ENCODE results near the gene KLRF1. TPM values are rescaled to one million over a fixed set of nuclear protein-coding genes. Genes with fewer than 3 reads are reported as not detected.

The KLRF1 gene
- polyA plus RNA-seq, 1 of the 3 experiments (the other 2 are of a cell fraction): not detected

- no peak for DNase-seq
- H3K27me3 ChIP-seq (ENCODE audit: insufficient read depth): peaks cover 9% of the 10 kb centered on the region; the same call in 1 of the 2 replicates
- no peaks in the 10 kb centered on the region for H3K9me2 ChIP-seq
- H3K9me3 ChIP-seq: no peaks in the 10 kb centered on the region
- no peak overlapping the region for H2AFZ ChIP-seq (ENCODE audit: low read depth)
- H3K9ac ChIP-seq: no peak overlapping the region
- CTCF ChIA-PET: interaction anchor here (1.3 kb wide), 1 partner anchor 30 kb away, joined by 6 read pairs; no protein-coding TSS in a partner anchor
- no peak overlapping the region for H3K4me2 ChIP-seq
- POLR2A ChIA-PET: no interaction called here
- no peaks in the 10 kb centered on the region for H4K20me1 ChIP-seq (ENCODE audit: insufficient read depth)
- no peak overlapping the region for H3K27ac ChIP-seq (ENCODE audit: low read depth in 2 of 2, low read length in 1 of 2)
- no peaks in the 10 kb centered on the region for H3K4me1 ChIP-seq (ENCODE audit: control insufficient read depth in 1 of 2, insufficient read depth in 2 of 2, low read depth in 1 of 2, low read length in 1 of 2)
- H3K36me3 ChIP-seq (replicated peaks in 1 of 2; ENCODE audit: control insufficient read depth in 1 of 2, insufficient read depth in 2 of 2, low read length in 1 of 2): no peaks in the 10 kb centered on the region
- 26% methylated on average over 2 of the region's 2 CpGs for WGBS (ENCODE audit: low lambda C conversion rate)
- H3K79me2 ChIP-seq (ENCODE audit: insufficient read depth): no peaks in the 10 kb centered on the region
- TF ChIP-seq TCF12 (IDR thresholded peaks at IDR 0.05): no peak
- no peak for TF ChIP-seq MXI1 (IDR thresholded peaks at IDR 0.05; ENCODE audit: low read depth, low read length)
- no peak for TF ChIP-seq JUND (IDR thresholded peaks at IDR 0.05)
- no peak for TF ChIP-seq YY1 (IDR thresholded peaks at IDR 0.05; ENCODE audit: low read depth)
- TF ChIP-seq PBX3 (IDR thresholded peaks at IDR 0.05): no peak
- no peak for TF ChIP-seq CHD2 (IDR thresholded peaks at IDR 0.05; ENCODE audit: low read length, partially characterized antibody)
- TF ChIP-seq NRF1 (IDR thresholded peaks at IDR 0.05; ENCODE audit: low read depth, low read length): no peak
- TF ChIP-seq RFX5 (IDR thresholded peaks at IDR 0.05; ENCODE audit: low read length): no peak
- no peak for TF ChIP-seq SMC3 (IDR thresholded peaks at IDR 0.05; ENCODE audit: low read depth, low read length)
- TF ChIP-seq RAD21 (IDR thresholded peaks at IDR 0.05; ENCODE audit: low read length): no peak
- TF ChIP-seq MEF2A (IDR thresholded peaks at IDR 0.05; ENCODE audit: borderline replicate concordance, low read depth): no peak
- TF ChIP-seq USF2 (IDR thresholded peaks at IDR 0.05; ENCODE audit: borderline replicate concordance, low read depth, low read length): no peak
- TF ChIP-seq, protein P1, sequence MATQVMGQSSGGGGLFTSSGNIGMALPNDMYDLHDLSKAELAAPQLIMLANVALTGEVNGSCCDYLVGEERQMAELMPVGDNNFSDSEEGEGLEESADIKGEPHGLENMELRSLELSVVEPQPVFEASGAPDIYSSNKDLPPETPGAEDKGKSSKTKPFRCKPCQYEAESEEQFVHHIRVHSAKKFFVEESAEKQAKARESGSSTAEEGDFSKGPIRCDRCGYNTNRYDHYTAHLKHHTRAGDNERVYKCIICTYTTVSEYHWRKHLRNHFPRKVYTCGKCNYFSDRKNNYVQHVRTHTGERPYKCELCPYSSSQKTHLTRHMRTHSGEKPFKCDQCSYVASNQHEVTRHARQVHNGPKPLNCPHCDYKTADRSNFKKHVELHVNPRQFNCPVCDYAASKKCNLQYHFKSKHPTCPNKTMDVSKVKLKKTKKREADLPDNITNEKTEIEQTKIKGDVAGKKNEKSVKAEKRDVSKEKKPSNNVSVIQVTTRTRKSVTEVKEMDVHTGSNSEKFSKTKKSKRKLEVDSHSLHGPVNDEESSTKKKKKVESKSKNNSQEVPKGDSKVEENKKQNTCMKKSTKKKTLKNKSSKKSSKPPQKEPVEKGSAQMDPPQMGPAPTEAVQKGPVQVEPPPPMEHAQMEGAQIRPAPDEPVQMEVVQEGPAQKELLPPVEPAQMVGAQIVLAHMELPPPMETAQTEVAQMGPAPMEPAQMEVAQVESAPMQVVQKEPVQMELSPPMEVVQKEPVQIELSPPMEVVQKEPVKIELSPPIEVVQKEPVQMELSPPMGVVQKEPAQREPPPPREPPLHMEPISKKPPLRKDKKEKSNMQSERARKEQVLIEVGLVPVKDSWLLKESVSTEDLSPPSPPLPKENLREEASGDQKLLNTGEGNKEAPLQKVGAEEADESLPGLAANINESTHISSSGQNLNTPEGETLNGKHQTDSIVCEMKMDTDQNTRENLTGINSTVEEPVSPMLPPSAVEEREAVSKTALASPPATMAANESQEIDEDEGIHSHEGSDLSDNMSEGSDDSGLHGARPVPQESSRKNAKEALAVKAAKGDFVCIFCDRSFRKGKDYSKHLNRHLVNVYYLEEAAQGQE (IDR thresholded peaks at IDR 0.05; ENCODE audit: low read depth, low read length): no peak
- no peak for TF ChIP-seq GATA2 (CRISPR knock-in tag; IDR thresholded peaks at IDR 0.05)
- TF ChIP-seq, protein P2, sequence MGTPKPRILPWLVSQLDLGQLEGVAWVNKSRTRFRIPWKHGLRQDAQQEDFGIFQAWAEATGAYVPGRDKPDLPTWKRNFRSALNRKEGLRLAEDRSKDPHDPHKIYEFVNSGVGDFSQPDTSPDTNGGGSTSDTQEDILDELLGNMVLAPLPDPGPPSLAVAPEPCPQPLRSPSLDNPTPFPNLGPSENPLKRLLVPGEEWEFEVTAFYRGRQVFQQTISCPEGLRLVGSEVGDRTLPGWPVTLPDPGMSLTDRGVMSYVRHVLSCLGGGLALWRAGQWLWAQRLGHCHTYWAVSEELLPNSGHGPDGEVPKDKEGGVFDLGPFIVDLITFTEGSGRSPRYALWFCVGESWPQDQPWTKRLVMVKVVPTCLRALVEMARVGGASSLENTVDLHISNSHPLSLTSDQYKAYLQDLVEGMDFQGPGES (IDR thresholded peaks at IDR 0.05; ENCODE audit: low read depth, low read length): no peak
- TF ChIP-seq ELF1 (IDR thresholded peaks at IDR 0.05): no peak
- TF ChIP-seq EZH2phosphoT487 (IDR thresholded peaks at IDR 0.05; ENCODE audit: borderline replicate concordance, low read depth): no peak
- no peak overlapping the region for H3K4me3 ChIP-seq (ENCODE audit: low read depth in 2 of 2, low read length in 1 of 2)
- no peaks in the 10 kb centered on the region for H3F3A ChIP-seq (replicated peaks; ENCODE audit: insufficient read depth)
Measured at GRCh38 chr12:9781360-9781759, 45.9 kb upstream of the KLRF1 start.
